CD4-positive, alpha-beta T cell treated with Interleukin-6 at 100 ng/mL for 8 hours (primary cell): ENCODE measurements around the gene NXPH3.
"Not testable (repeated sequence)": the region's sequence is repeated elsewhere in the genome, so short reads cannot be mapped to it uniquely, and the experiment has no call there.

Experiments used
- DNase-seq: peaks from one replicate; pipeline ENCODE4 v3.0.0-alpha.2; 2020; ENCODE audit warnings: mixed read lengths, low spot score

NXPH3 gene

DNA sequence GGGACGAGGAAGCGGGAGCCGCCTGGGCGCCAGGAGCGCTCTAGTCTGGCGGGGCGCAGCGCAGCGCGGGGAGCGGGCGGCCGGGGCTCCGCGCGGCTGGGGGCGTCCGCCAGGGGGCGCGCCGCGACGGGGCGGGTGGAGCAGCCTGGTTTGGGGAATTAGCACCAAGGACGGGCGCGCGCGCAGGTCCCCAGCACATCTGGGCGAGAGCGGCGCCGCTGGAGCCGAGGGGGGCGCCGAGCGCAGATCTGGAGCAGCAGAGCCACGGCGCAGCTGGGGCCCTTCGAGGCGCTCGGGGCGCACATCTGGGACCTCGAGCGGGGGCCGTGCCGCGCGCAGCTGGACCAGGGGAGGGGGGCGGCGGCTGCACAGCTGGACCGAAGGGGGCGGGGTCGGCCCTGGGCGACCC, at the start of gene NXPH3:
Gene NXPH3, plus strand, starts transcription at position 193 of the 409 bp plus-strand sequence. CDS start 349 bp downstream, outside the sequence.
- DNase-seq: peak; percentile 47

DNA sequence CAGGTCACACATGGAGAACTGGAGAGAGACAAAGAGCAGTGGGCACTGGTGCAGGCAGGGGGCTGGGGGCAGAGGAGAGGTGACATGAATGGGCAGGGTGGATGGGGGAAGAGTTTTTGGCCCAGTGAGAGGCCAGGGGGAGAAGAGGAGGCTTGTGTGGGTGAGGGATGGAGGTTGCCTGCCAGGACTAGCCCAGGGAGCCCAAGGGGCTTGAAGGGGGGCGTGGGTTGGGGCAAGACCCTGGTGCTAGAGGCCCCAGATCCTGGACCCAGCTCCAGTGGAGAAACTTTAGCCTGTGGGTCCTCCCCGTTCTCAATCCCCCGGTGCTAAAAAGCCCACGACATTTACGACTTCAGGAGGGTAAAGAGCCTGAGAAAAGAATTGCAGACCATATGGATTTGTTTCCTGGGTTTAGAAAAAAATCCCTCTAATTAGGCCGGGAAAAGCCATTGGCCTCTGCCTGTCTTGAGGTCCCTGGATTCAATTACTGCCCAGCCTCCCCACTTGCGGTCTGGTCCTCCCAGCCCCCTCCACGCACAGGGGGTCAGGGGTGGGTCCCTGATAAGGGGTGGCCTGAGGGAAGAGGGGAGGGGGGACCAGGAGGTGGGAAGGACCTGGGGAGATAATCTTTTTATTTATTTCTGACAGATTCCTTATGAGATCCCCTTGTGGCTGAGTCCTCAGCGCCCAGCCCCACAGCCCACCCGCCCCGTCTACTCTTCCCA, 47.6 kb upstream of the NXPH3 start:
- DNase-seq: no peak

DNA sequence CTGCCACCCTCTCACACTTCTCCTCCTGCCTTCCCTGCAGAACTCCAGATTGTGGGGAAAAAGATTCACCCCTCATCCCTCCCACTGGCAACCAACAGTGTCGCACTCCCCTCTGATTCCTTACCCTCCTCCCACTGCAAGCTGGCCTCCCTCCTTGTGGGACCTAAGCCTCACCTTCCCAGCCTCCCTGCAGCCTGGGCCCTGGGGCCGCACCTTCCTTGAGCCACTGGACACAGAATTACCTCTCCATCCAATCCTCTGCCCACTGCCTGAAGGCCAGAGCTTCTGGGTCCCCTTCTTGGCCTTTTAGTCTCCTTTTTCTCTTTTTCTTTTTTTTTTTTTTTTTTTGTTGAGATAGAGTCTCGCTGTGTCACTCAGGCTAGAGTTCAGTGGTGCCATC, 46.7 kb upstream of the NXPH3 start:
- DNase-seq: no peak

DNA sequence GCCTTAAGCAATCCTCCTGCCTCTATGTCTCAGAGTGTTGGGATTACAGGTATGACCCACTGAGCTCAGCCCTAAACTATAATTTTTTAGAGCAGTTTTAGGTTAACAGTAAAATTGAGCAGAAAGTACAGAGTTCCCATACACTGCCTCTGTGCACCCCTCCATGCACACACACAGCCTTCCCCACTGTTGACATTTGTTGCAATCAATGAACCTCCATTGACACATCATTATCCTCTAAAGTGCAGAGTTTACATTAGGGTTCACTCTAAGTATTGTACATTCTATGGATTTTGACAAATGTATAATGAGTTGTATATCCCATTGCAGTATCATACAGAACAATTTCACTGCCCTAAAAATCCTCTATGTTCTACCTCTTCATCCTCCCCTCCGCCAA, 45.6 kb upstream of the NXPH3 start:
- DNase-seq: no peak

DNA sequence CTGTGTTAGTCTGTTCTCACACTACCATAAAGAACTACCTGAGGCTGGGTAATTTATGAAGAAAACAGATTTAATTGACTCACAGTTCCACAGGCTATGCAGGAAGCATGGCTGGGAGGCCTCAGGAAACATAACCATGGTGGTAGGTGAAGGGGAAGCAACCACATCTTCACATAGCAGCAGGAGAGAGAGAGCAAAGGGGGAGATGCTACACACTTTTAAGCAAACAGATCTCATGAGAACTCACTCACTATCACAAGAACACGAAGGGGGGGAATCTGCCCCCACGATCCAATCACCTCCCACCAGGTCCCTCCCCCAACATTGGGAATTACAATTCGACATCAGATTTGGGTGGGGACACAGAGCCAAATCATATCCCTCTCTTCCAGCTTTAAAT, 31.8 kb upstream of the NXPH3 start:
- no peak for DNase-seq

DNA sequence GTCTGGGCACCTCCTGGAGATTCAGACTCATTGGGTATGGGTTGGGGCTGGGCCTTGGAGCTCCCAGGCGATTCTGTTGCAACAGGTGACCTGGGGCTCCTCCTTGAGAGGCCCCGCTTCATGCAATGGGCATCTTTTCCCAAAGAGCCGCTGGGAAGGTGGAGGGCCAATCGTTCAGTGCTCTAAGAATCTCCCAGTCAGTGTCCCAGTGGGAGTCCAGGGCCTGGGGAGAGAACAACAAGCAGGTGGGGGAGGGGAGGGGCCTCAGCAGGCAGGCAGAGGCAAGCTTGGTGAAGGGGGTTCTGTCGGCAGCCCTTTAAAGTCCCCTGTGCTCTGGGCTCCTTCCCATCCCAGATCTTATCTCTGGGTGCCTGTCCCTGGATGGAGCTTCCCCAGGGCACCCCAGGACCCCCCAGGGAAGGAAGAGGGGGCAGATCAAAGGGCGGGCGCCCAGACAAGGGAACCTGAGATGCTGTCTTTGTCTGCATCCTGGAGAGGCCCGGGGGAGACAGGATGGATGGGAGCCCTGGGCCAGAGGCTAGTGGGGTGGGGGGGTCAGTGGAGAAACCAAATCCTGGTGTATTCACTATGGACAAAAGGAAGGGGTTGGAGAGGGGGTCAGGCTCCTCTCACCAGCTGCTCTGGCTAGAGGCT, 30.5 kb upstream of the NXPH3 start:
- DNase-seq: no peak

DNA sequence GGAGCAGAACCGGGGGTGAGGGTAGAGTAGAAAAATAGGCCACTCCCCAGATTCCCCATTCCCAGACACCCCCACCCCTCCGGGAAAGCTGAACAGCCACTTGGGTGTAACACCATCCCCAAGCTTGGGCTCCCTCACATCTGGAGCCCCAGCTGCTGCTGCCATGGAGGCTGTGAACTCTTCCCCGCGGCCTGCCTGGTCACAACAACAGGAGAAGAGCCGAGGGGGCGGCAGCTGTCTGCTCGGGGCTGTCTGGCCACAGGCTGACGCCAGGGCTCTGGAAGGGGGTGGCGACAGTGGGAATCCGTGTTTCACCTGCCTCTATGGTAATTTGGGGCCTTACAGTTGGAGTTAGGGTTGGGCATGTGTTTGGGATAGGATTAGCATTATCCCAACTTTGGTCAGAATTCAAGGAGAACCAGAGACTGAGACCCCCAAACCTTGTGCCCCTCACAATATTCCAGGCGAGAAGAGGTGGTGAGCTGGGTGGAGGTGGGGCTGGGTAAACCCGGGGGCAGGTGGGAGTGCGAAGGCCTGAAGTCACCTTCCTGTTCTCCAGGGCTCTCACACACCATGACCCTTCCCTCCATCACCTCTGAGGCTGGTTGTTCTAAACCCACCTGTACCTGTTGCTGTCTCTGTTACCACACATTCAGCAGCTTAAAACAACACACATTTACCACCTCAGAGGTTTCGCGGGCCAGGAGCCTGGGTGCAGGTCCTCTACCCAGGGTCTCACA, 29.7 kb upstream of the NXPH3 start:
- DNase-seq: no peak

DNA sequence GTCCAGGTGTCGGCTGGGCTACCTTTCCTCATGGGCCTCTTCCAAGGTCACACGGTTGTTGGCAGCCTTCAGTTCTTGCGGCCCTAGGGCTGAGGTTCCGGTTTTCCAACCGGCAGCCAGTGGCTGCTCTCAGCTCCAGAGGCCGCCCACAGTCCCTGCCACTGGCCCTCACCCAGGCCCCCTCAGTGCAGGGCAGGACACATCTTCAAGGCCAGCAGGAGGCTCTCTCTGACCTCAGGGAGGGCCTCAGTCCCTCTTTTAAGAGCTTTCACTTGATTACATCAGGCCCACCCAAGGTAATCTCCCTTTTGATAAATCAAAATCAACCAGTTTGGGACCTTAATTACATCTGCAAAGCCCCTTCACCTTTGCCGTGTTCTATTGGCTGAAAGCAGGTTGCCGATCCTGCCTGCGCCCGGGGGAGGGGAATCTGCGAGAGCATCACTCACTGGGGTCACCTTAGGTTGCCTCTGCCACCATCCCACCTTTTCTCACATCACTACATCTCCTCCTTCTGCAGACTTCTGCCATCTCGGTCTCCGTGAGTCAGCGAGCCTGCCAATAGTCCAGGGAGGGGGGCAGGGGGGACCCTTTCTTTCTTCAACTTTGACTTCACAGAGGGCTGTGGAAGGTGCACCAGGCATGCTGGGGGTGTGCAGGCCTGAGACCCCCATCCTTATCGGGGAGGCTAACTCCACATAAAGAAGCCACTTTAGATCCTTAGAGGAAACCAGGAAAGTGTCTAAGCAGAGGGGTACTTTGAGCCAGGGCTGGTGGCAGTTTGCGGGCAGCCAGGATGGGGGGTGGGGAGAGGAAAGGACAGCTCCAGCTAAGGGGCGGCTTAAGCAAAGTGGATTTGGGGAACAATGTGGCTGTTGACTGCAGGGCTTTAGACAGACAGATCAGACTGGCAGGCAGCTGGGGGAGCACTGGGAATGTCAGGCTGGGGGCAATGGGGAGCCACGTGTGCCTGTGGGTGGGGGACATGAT, 28.8 kb upstream of the NXPH3 start:
- no peak for DNase-seq

DNA sequence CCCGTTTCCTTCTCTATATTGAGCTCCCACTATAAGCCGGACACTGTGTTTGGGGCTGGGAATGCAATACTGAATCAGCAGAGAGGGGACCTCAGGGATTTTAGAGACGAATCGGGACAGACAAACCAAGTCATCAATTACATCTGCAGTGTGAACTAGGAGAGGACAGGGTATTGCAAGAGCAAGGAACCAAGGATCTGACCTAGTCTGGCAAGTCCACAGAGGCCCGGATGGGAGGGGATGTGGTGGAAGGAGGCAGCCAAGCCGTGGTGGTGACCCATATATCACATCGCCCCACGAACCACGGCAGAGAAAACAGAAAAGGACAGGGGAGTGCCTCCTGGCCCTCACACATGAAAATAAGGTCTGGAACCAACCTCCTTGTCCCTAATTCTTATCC, 28.1 kb upstream of the NXPH3 start:
- DNase-seq: no peak

DNA sequence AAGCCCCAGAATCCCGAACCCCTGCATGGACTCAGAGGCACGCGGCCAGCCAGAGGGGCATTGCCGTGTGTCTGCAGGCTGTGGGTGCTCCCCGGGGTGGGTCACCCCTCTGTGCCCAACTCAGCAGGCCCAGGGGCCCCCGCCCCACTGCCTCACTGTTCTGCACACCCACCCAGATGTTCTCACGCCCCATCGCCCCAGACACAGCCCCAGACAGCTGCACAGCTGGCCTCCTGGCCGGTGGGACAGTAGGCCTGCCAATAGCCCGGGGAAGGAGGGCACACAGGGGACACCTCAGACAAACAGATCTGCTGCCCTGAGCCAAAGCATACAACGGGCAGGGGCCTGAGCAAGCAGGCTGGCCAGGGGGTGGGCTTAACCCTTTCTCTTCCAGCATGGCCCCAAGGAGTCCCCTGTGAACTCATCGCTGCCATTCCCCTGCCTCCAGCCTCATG, 27.6 kb upstream of the NXPH3 start:
- DNase-seq: no peak

DNA sequence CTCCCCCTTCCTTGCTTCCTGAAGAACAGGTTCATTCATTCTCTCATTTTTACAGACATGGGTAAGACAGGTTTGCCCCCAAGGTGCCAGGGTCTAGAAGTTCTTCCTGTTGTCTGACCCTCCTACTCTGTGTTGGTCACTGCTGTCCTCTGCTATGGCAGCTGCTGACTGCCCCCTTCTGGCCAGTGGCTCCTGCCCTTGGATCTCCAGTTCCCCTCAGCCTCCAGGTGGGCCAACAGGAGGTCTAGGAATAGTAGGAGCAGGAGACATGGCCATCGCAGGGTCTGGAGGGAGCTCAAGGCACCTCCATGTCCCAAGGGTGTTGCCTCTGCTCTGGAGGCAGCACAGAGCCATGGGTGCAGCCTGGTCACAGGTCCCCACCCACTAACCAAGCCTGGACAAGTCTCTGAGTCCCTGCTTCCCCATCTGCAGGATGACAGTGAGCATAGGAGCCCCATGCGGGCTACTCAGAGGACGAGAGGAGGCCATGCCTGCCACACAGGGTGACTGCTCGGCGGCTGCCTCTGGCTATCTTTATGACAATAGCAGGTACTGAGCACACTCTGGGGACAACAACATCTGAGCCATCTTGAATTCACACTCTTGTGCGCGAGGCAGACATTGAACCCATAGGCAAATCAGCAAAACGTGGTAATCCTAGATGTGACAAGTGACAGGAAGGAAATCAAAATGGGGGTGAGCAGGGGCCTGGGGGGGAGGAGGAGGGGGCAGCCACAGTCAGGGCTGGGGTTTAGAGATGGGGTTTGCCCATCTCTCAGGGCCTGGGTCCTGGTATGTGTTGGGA, 27.0 kb upstream of the NXPH3 start:
- no peak for DNase-seq

DNA sequence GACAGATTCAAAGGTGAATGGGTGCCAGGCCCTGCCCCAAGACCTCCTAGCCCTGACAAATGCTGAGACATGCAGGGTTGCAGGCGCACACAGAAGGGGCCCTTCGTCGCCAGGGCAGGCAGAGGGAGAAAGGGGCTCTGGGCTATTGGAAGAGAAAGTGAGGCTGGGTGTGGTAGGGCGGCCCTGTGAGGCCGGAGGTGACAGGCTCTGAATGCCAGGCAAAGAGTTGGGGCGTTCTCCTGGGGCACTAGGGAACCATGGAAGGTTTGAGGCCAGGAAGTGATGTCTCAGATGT, 26.4 kb upstream of the NXPH3 start:
- DNase-seq: no peak

DNA sequence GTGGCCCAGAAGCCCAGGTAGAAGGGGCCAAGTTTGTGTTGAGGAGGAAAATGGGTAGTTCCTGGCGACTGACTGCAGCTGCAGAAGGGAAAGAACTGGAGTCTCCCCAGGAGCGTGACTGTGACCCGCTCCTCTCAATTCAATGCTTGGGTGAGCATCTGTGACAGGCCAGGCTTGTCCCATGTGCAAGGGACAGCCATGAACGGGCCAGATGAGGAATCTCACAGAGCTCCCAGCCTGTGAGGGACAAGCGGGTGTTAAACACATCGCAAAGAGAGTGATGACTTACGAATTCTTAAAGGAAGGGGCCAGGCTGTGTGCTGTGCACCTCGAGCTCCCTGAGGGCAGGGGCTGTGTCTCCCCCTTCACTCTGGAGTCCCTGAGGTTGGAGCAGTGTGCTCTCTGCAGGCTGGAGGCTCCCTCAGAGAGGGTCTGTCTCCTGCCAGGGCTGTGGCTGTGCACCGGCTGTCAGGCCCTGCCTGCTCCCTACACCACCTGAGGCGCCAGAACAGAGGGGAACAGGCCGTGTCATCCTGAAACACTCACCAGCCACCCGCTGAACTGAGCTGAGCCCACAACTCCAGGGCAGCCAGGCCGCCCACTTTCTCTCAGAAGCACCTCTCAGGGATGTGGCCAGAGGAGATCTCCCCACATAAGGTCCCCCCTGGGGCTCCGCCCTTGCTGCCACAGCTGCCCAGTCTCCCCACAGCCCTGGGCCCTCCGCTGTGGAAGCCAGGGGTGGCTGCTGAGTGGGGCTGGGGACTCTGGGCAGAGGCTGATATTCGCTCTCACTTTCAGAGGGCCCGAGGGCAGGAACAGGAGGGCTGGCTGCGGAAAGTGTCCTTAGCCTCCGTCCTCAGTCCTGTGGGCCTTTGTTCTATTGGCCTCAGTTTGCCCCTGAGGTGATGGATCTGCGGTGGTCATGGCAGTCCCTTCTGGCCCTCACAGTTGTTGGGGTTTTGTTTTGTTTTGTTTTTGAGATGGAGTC, 25.7 kb upstream of the NXPH3 start:
- DNase-seq: no peak

DNA sequence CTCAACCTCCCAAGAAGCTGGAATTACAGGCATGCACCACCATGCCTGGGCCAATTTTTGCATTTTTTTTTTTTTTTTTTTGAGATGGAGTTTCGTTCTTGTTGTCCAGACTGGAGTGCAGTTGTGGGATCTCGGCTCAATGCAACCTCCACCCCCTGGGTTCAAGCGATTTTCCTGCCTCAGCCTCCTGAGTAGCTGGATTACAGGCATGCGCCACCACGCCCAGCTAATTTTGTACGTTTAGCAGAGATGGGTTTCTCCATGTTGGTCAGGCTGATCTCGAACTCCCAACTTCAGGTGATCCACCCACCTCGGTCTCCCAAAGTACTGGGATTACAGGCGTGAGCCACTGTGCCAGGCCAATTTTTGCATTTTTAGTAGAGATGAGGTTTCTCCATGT, 24.9 kb upstream of the NXPH3 start:
- not testable (repeated sequence) for DNase-seq

DNA sequence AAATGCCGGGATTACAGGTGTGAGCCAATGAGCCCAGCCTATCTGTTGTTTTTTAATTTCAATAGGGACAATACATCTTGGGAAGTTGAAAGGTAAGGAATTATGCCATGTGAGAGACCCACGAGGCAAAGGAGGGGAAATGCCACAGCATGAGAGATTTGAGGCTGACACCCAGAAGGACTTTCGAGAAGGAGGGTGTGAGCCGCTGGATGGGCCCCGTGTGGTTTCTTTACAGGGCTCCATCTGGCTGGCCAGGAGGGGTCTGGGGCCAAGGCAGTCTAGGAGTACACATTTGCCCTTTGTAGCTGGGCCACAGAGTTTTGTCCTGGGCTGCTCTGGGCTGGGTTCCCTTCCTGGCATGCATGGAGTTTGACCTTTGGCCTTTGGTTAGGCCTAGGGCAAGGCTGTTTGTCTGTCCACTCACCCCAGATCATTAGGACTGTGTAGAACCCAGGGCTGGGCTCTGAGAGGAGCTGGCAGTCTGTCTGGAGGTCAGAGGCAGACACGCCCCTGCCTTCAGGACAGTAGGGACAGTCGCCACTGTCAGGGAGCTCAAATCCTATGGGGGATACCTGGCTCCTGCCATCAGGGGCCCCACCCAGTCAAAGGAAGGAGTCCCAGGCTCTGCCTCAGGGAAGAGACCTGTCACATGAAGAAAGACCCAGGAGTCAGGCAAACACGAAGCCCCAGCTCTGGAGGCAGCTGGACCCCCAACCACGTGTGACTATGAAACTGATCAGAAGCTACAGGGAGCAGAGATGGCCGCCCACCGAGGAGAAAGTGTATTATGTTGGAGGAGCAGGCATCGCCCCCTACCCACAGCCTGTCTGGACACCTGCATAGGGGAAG, 24.2 kb upstream of the NXPH3 start:
- no peak for DNase-seq

DNA sequence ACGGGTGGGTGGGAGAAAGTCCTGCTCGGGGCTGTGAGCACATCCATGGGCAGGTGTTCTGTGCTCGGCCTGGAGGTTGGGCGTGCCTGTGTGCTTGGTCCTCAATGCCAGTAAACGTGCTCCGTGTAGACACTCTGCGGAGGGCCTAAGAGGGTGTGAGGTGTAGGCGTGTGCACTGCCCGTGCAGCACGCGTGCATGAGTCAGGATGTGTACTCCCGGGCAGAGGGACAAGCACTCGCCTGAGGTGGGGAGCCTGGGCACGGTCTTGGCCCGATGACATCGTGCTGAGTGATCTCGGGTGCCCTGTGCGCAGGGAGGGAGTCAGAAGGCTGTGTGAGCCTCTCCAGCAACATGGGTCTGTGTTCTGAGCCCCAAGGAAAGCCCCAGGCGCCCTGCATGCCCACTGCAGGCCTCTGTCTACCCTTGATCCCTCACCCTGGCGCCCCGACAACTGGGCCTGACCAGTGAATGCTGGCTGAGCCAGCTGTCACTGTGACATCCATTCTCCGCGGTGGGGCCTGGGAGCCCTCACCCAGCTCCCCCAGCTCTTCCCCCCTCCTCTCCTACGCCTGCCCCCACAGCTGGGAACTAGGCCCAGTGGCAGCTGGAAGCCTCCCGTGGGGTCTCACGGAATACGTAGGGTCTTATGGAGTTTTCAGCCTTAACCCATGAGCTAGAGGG, 23.5 kb upstream of the NXPH3 start:
- DNase-seq: no peak

DNA sequence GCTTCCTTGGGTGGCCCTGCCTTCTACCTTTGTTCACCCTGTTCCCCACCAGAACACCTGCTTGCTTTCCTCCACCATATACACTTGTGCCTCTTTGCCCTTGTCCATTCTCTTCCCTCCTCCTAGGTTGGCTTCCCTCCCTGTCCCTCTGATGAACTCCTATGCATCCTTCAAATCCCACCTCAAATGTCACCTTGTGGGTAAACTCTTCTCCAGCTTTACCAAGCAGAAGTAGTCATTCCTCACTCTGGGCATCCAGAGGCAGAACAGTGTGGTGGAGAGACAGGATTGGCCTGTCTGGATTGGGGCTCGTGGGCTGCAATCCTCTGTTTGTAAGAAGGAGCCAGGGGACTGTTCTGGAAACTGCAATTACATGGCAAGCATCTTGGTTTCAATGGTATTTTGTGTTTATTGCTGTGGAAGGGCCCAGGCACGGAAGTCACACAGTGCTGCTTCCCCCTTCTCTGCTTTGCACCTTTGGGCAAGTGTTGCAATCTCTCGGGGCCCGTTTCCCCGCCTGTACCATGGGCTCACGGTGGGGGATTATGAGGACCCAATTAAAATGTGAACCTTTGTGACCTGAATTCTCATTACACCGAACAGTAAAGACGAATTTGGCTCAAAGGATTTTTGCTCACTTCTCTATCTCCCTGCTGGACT, 21.9 kb upstream of the NXPH3 start:
- no peak for DNase-seq
